ENCODE measurements around the gene GPRIN1. TPM values are rescaled to one million over a fixed set of nuclear protein-coding genes. Genes with fewer than 3 reads are reported as not detected.

The GPRIN1 gene
- total RNA-seq, 1 donor from 2014 or later, result 1.4 TPM

- H3K27ac ChIP-seq, result no peak overlapping the region
- H3K4me3 ChIP-seq, result no peak overlapping the region
- no peak for TF ChIP-seq CTCF (IDR thresholded peaks at IDR 0.05)
- intact Hi-C loops (cut with DNase I), result no loop called here
- peaks cover 92% of the 10 kb centered on the region for H3K27me3 ChIP-seq (ENCODE audit: low read depth)
- H3K36me3 ChIP-seq, result no peaks in the 10 kb centered on the region
- no peak for DNase-seq
- peaks cover 13% of the 10 kb centered on the region for H3K4me1 ChIP-seq
- no peaks in the 10 kb centered on the region for H3K9me3 ChIP-seq
- no peak for ATAC-seq
Observed at GRCh38 chr5:176625512-176625911, 15.6 kb upstream of the GPRIN1 start.

- no peak overlapping the region for H3K27ac ChIP-seq
- H3K4me1 ChIP-seq, result peaks cover 12% of the 10 kb centered on the region
- ATAC-seq (no peak), DNase-seq (no peak)
- no peak overlapping the region for H3K4me3 ChIP-seq
- peaks cover 92% of the 10 kb centered on the region for H3K27me3 ChIP-seq (ENCODE audit: low read depth)
- no peaks in the 10 kb centered on the region for H3K9me3 ChIP-seq
- intact Hi-C loops (cut with DNase I), result no loop called here
- no peaks in the 10 kb centered on the region for H3K36me3 ChIP-seq
- no peak for TF ChIP-seq CTCF (IDR thresholded peaks at IDR 0.05)
Observed at GRCh38 chr5:176624938-176625337, 15.0 kb upstream of the GPRIN1 start.

- no peak for TF ChIP-seq CTCF (IDR thresholded peaks at IDR 0.05)
- no peak for DNase-seq
- Histone ChIP-seq H3K4me3 (no peak overlapping the region), H3K36me3 (no peaks in the 10 kb centered on the region), H3K4me1 (peaks cover 15% of the 10 kb centered on the region), H3K27me3 (ENCODE audit: low read depth) (peaks cover 92% of the 10 kb centered on the region), H3K9me3 (no peaks in the 10 kb centered on the region), H3K27ac (no peak overlapping the region)
- no peak for ATAC-seq
- intact Hi-C loops (cut with DNase I), result no loop called here
Observed at GRCh38 chr5:176624142-176624541, 14.2 kb upstream of the GPRIN1 start.

- no peak for TF ChIP-seq CTCF (IDR thresholded peaks at IDR 0.05)
- intact Hi-C loops (cut with DNase I), result no loop called here
- H3K27me3 ChIP-seq (ENCODE audit: low read depth), result peaks cover 86% of the 10 kb centered on the region
- no peak overlapping the region for H3K27ac ChIP-seq
- no peak for ATAC-seq
- H3K9me3 ChIP-seq, result no peaks in the 10 kb centered on the region
- no peak for DNase-seq
- H3K4me1 ChIP-seq, result peaks cover 18% of the 10 kb centered on the region
- no peaks in the 10 kb centered on the region for H3K36me3 ChIP-seq
- no peak overlapping the region for H3K4me3 ChIP-seq
Observed at GRCh38 chr5:176621661-176622079, 11.7 kb upstream of the GPRIN1 start.

GRCh38 chr5:176620333-176620981, 10.5 kb upstream of the GPRIN1 start:
- Histone ChIP-seq H3K9me3 (no peaks in the 10 kb centered on the region), H3K27ac (no peak overlapping the region), H3K27me3 (ENCODE audit: low read depth) (peaks cover 77% of the 10 kb centered on the region), H3K4me1 (peaks cover 18% of the 10 kb centered on the region), H3K36me3 (no peaks in the 10 kb centered on the region), H3K4me3 (peak overlapping the region; percentile 11)
- intact Hi-C loops (cut with DNase I), result no loop called here
- no peak for TF ChIP-seq CTCF (IDR thresholded peaks at IDR 0.05)
- ATAC-seq (peak; percentile 40), DNase-seq (no peak)

Data from lower lobe of right lung (tissue), 2 donors.